GM23338 (cell line): Measurements from ENCODE around the gene CCDC149. TPM values are rescaled to one million over a fixed set of nuclear protein-coding genes. Genes with fewer than 3 reads are reported as not detected.

ENCODE experiments used
- ATAC-seq: fragments of 200-7000 bp; cut with Tn5 transposase; 3 replicates; pipeline ENCODE4 v1.9.1; 2020
- DNase-seq: peaks from one replicate; pipeline ENCODE4 v3.0.0-alpha.2; 2015; ENCODE audit warnings: low spot score
- H2AFZ ChIP-seq: fragments of 200-600 bp; sonication (generic); 2 replicates; pipeline ENCODE4 v1.8.0; 2016; ENCODE audit warnings: antibody characterized with exemption, mild to moderate bottlenecking, moderate library complexity
- H3F3A ChIP-seq: fragments of 200-600 bp; sonication (generic); replicated peaks from 2 replicates; pipeline ENCODE4 v1.8.0; 2017; ENCODE audit warnings: antibody characterized with exemption, mixed run types, low read depth
- H3K27ac ChIP-seq: fragments of 200-600 bp; sonication (generic); 2 replicates; pipeline ENCODE4 v1.6.1; 2016; ENCODE audit warnings: low read depth
- H3K27me3 ChIP-seq: fragments of 200-600 bp; sonication (generic); 2 replicates; pipeline ENCODE4 v1.8.0; 2016; ENCODE audit warnings: mild to moderate bottlenecking, mixed run types, moderate library complexity; ENCODE audit not compliant: insufficient read depth
- H3K36me3 ChIP-seq: fragments of 200-600 bp; sonication (generic); 2 replicates; pipeline ENCODE4 v1.8.0; 2016; ENCODE audit warnings: mild to moderate bottlenecking; ENCODE audit not compliant: insufficient read depth
- H3K4me1 ChIP-seq: fragments of 200-600 bp; sonication (generic); 2 replicates; pipeline ENCODE4 v1.8.0; 2016; ENCODE audit warnings: mild to moderate bottlenecking, moderate library complexity; ENCODE audit not compliant: insufficient read depth
- H3K4me2 ChIP-seq: fragments of 200-600 bp; sonication (generic); 2 replicates; pipeline ENCODE4 v1.7.1; 2017; ENCODE audit warnings: mixed run types
- H3K4me3 ChIP-seq: fragments of 200-600 bp; sonication (generic); 2 replicates; pipeline ENCODE4 v1.6.1; 2016; ENCODE audit warnings: mixed run types
- H3K79me2 ChIP-seq: fragments of 200-600 bp; sonication (generic); replicated peaks from 2 replicates; pipeline ENCODE4 v1.8.0; 2017; ENCODE audit warnings: mild to moderate bottlenecking; ENCODE audit not compliant: insufficient read depth
- H3K9me2 ChIP-seq: fragments of 200-600 bp; sonication (generic); 2 replicates; pipeline ENCODE4 v1.8.0; 2017; ENCODE audit not compliant: insufficient read depth
- H4K20me1 ChIP-seq: fragments of 200-600 bp; sonication (generic); replicated peaks from 2 replicates; pipeline ENCODE4 v1.8.0; 2017; ENCODE audit warnings: mild to moderate bottlenecking; ENCODE audit not compliant: insufficient read depth
- H3K27ac Mint-ChIP-seq: 2 replicates; pipeline ENCODE4 v1.8.0; 2020; ENCODE audit warnings: inconsistent platforms, mild to moderate bottlenecking, moderate library complexity, mixed read lengths
- H3K27me3 Mint-ChIP-seq: 3 replicates; pipeline ENCODE4 v1.8.0; 2022; ENCODE audit warnings: low read depth, mild to moderate bottlenecking, moderate library complexity, mixed read lengths, inconsistent platforms; ENCODE audit not compliant: insufficient read depth, poor library complexity
- H3K36me3 Mint-ChIP-seq: 3 replicates; pipeline ENCODE4 v1.8.0; 2021; ENCODE audit warnings: low read depth, mild to moderate bottlenecking, inconsistent platforms, moderate library complexity, mixed read lengths
- H3K4me1 Mint-ChIP-seq: 3 replicates; pipeline ENCODE4 v1.8.0; 2020; ENCODE audit warnings: mild to moderate bottlenecking, inconsistent platforms, mixed read lengths
- H3K4me3 Mint-ChIP-seq: 3 replicates; pipeline ENCODE4 v1.8.0; 2021; ENCODE audit warnings: moderate library complexity, mild to moderate bottlenecking, inconsistent platforms, mixed read lengths
- H3K9me3 Mint-ChIP-seq: 3 replicates; pipeline ENCODE4 v1.8.0; 2020; ENCODE audit warnings: moderate library complexity, mild to moderate bottlenecking, inconsistent platforms, mixed read lengths
- CREB1 ChIP-seq: fragments of 250-450 bp; sonication (Bioruptor Pico); IDR thresholded peaks from 2 replicates; pipeline ENCODE4 v1.5.0; 2020; ENCODE audit warnings: low read depth, mild to moderate bottlenecking, moderate library complexity
- CTCF ChIP-seq, 2 experiments: fragments of 200-600 bp in 1 of 2; sonication (generic) in 1 of 2; conservative IDR thresholded peaks; 2 replicates each; pipeline versions ENCODE4 v1.5.1 to v1.6.1; 2016 to 2017; ENCODE audit warnings: antibody characterized with exemption in 2 of 2, low read depth in 2 of 2, mild to moderate bottlenecking in 2 of 2, moderate library complexity in 1 of 2
- POLR2AphosphoS5 ChIP-seq: IDR thresholded peaks from 2 replicates; pipeline ENCODE4 v1.6.1; 2016; ENCODE audit warnings: antibody characterized with exemption, low read depth
- REST ChIP-seq: IDR thresholded peaks from one replicate; pipeline ENCODE4 v1.6.1; 2018; ENCODE audit warnings: antibody characterized with exemption; ENCODE audit not compliant: unreplicated experiment
- ZNF114 ChIP-seq: fragments of 250-450 bp; sonication (Bioruptor Pico); IDR thresholded peaks from 2 replicates; pipeline ENCODE4 v1.5.0; 2020; ENCODE audit warnings: mild to moderate bottlenecking, moderate library complexity
- polyA plus RNA-seq: library from polyadenylated mRNA; unstranded; fragments of >200 nt; fragmentation: Nextera tagmentation; extraction: Ambion mirVana; gene quantifications from 2 replicates; pipeline ENCODE4 v1.2.1, GENCODE V29; 2016
- total RNA-seq: library from RNA; depleted of rRNA; stranded (reverse); fragments of >200 nt; shearing (Covaris generic); gene quantifications from 2 replicates; pipeline ENCODE4 v1.2.3, GENCODE V29; 2014

Gene CCDC149
- total and polyA plus RNA-seq, 2 experiments from 2014 or later: 2.6 to 6.4 TPM

GRCh38 chr4:24824720-24825119, 88.1 kb downstream of the CCDC149 start:
- no peak for TF ChIP-seq CREB1 (CRISPR knock-in tag)
- no peak overlapping the region for H3K4me3 Mint-ChIP-seq
- peaks cover 3% of the 10 kb centered on the region for H3K27me3 Mint-ChIP-seq
- Histone ChIP-seq H3K79me2 (no peaks in the 10 kb centered on the region), H3K4me1 (no peaks in the 10 kb centered on the region), H3K27ac (no peak overlapping the region), H3K4me3 (no peak overlapping the region), H4K20me1 (no peaks in the 10 kb centered on the region), H3K9me2 (peaks cover 3% of the 10 kb centered on the region; the same call in 1 of the 2 replicates), H3F3A (no peaks in the 10 kb centered on the region), H3K4me2 (no peak overlapping the region), H2AFZ (no peak overlapping the region), H3K36me3 (no peaks in the 10 kb centered on the region), H3K27me3 (no peaks in the 10 kb centered on the region)
- DNase-seq (no peak), ATAC-seq (no peak)
- H3K36me3 Mint-ChIP-seq: peaks cover 1% of the 10 kb centered on the region; the same call in 1 of the 3 replicates
- H3K4me1 Mint-ChIP-seq: peaks cover 3% of the 10 kb centered on the region; the same call in 2 of the 3 replicates
- H3K9me3 Mint-ChIP-seq: no peaks in the 10 kb centered on the region
- no peak overlapping the region for H3K27ac Mint-ChIP-seq

- DNase-seq (no peak), ATAC-seq (no peak)
- no peaks in the 10 kb centered on the region for H3K27me3 ChIP-seq
- no peaks in the 10 kb centered on the region for H4K20me1 ChIP-seq
- 0 out of 2 replicates have a peak, but pooled peaks cover 7% of the 10 kb centered on the region for H3K9me2 ChIP-seq
- no peaks in the 10 kb centered on the region for H3K4me1 ChIP-seq
- no peak overlapping the region for H2AFZ ChIP-seq
- Mint-ChIP-seq H3K27ac (no peak overlapping the region), H3K9me3 (no peaks in the 10 kb centered on the region), H3K4me1 (peaks cover 3% of the 10 kb centered on the region; the same call in 2 of the 3 replicates), H3K4me3 (no peak overlapping the region), H3K27me3 (no peaks in the 10 kb centered on the region), H3K36me3 (no peaks in the 10 kb centered on the region; the same call in 2 of the 3 replicates)
- no peaks in the 10 kb centered on the region for H3K36me3 ChIP-seq
- TF ChIP-seq CTCF (conservative IDR thresholded peaks at IDR 0.05; ENCODE audit: low read depth in 2 of 2) (no peak), POLR2AphosphoS5 (no peak), REST (no peak), ZNF114 (CRISPR knock-in tag) (no peak)
- no peak overlapping the region for H3K4me3 ChIP-seq
- H3F3A ChIP-seq: no peaks in the 10 kb centered on the region
- no peak overlapping the region for H3K27ac ChIP-seq
- no peak overlapping the region for H3K4me2 ChIP-seq
- H3K79me2 ChIP-seq: no peaks in the 10 kb centered on the region
These were observed 92.3 kb downstream of the CCDC149 start for GRCh38 chr4:24820541-24820940.
